SK-N-DZ (cell line): ENCODE results near the gene RARRES1.

Experiments
- DNase-seq: peaks from one replicate; pipeline ENCODE4 v3.0.0-alpha.2; 2015; ENCODE audit warnings: low spot score

Gene RARRES1

DNA sequence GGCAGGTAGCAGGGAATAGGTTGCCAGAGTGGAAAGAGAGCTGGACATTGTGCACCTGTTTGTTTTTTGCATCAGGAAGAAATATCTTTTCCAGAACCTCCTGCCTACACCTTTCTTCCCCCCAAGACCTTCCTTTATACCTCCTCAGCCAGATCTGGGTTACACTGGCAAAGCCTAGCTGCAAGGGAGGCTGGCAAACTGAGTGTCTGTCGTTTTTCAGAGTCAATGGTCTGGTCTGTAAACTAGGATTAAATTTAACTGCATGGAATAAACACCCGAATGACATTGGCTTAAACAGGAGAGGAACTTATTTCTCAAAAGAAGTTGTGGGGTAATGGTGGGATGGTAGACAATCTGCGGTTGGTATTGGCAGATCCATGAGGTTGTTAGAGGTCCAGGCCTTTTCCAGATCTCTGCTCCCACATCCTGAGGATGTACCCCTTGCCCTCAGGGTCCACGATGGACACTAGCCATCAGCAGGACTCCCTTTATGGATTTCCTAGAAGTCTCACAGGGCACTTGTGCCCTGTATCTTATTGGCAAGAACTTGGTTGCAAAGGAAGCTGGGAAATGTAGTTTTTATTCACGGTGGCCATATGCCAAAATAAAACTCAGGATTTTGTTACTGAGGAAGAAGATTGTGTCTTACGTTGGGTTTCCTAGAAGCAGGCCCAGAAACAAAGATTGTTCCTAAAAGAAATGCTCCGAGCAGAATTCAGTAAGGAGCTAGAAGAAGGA lies 3.2 kb upstream of the RARRES1 start:
- DNase-seq: no peak

DNA sequence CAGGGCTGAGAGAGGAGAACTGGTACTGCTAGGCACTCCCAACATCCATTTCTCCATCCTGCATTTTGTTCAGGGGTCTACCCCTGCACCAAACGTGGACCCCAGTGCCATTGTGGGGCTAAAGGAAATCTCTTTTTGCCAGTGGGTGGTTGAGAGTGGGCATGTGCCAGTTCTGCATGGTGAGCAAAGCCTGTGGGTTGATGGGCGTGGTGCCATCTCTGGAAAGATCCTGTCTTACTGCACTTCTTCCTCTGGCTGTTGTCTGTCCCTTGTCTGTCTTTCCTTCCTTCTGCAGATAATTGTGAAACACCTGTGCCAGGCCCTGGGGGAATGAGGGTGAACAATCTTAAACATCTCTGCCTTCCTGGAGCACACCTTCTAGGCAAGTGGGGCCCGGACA lies 1.4 kb upstream of the RARRES1 start:
- DNase-seq: no peak

DNA sequence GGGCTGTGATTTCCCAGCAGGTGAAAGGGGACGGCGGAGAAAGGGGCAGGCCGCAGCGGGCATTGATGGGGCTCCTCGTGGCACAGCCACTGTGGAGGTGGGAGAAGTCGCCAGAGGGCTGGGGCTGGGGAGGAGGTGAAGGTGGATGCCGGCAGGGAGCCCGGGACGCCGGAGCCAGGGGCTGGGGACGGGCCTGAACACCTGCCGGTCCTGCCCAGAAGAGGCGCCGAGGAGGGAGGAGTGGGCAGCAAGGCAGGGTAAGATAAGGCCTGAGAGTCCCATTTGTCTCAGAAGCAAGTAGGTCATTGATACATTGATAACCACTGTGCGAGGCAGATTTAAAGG lies 571 bp upstream of the RARRES1 start:
- no peak for DNase-seq

DNA sequence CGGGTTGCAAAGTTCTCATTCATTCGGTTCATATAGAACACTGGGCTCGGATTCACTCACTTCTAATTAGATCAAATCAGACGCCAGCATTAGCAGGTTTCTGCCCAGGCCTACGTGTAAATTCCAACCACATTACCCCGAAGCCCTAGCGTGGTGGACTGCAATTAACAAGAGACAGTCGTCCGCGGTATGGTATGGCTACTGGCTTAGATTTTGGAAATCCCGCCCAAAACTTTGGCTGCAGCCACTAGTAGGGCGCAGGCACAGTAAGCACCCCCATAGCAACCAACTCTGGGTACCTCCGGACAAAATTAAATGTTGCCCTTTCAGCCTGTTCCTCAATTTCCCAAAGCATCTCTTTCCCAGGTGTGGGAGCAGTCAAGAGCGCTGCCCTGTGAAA lies 771 bp downstream of the RARRES1 start:
- no peak for DNase-seq

DNA sequence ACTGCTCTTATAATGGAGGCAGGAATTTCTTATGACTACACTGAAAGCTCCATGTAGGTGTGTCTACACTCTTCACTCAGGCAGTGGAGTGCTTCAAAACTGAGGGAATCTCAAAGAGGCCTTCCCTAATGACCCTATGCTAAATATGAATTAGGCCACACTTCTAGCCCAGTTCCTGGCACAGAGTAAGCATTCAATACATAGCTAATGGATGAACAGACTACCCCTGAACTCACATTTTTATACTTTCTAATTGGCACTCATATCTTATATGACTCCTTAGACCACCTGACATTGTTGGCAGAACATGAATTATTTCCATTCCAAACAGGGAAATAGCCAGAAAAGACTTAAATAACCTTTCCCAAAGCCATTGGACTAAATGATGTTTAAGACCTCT lies 3.4 kb downstream of the RARRES1 start:
- no peak for DNase-seq

DNA sequence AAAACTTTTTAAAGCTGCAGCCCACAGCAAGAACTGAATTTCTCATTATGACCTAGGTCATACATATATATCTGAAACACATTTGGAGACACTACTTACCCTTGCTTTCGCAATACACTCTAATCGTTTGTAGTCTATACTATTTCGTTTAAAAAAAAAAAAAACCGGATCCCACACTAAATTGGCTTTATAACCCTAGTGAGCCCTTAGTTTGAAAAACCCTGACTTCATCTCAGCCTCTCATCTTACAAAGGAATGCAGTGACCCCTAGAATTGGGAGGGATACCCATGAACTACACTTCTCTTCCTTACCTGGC lies 4.2 kb downstream of the RARRES1 start:
- DNase-seq: no peak

DNA sequence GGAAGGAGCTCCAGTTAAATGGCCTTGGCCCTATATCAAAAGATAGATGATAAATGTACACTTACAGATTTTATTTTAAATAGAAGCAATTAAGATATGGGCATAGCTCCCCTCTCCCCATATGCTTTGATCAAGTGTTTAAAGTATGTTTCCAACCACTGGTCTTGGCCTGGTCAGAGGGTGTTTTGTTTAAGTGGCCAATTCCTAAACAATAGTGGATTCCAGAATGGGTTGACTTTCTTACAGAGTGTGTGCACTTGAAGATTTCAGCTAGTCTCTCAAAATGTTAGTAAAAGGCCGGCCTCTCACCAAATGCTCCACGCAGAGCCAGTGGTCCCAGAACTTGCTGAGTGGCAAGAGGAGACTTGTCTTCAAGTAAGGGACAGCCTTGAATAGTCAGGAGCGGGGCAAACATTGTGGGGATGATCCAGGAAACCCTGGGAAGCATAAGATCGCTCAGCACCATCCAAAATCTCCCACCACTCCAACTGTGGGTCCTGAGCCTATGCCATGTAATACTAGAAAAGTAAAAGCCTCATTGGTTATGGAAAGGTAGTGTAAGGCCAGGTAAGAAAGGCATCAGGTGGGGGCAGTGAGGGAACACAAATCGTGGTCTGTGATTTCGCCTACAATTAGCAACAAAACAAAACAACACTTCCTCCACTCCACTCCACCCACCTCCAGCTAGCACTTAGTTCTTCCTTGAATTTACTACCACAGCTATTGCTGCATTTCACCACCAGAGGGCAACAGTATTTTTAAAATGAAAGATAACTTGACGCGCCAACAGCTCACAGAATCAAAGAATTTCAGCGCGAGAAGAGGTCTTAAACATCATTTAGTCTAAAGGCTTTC lies 4.8 kb downstream of the RARRES1 start:
- peak; percentile 72 for DNase-seq

DNA sequence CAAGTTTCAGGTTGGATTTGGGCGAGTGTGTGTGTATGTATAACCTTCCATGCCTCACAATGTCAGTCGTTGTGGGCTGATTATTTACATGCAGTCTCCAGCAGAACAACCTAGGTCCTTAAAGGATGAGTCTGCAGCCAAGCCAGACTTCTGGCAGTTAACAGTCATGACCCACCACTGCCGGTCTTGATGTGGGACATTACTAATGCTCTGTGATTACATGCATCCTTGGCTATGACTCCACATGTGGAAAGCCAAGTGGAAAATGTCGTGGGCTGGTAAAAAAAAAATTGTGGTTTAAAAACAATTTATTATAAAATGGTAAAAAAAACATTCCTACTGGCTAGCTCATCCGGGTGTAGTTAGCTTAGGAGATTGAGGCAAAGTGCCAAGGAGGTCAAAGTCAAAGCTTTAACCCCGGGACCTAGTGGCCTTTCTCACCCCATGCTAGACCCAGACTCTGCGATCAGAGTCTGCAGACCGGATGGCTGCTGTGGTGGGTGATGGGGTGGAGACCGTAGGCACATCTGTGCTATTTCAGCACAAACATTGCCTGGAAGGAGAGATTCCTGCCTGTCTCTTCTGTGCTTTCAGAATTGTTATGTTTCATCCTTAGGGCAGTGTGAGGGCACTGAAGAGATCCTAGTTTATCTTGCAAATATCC lies 6.8 kb downstream of the RARRES1 start:
- DNase-seq: no peak

DNA sequence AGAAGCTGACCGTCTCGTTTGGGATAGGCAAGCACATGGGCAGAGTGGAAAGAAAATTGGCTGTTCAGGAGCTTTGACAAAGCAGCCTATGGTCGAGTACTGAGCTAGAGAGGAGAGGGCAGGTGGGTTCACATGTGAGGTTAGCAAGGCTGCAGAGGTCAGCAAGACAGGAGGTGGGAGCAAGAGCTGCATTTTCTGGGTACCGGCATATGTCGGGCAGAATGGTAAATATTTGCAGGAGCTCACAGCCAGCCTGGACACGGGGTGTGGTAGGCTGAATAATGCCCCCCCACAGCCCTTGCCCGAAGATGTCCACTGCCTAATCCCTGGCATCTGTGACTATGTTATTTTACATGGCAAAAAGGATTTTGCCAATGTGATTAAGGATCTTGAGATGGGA lies 8.3 kb downstream of the RARRES1 start:
- DNase-seq: no peak

DNA sequence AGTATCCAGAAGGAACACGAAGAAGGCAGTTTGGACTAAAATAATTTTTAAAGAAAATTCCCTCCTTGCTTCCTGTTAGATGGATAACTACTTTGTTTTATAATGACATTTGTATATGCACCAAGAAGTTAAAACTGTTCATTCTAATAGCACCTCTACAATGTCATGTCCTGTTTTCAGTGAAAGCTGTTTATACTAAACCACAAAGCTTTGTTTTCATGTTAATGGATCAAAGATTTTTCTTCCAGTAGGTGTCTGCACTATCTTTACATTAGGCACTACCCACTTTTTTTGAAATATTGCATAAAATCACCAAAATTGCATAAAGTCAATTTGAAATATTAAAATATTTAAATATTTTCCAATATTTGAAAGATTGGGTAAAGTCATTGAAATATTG lies 10.1 kb downstream of the RARRES1 start:
- no peak for DNase-seq

DNA sequence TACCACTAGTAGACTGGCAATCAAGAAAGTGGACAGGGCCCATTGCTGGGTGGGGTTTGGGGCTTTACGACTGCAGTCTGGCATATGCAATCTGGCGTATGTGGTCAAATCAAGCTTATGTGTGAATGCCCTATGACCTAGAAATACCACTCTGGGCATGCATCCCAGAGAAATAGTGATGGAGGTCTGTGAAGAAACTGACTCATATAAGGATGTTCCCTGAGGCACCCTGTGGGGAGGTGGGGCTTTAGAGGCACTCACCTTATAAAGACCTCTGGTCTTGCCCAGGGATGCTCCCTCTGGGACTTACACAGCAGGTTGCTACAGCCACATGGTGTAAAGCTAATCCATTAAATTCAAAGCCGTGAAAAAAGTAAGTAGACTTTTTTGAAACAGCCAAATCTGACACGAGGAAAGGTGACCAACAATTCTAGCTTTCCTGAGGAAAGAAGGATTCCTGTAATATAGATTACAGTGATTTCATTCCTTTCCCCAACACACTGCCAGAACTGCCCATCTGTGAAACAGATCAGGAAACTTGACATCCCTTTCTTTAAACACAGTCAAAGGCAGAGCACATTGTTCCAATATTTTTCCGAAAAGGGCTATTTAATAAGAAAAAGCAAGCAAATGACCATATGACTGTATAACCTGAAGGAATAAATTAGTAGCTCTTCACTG lies 13.6 kb downstream of the RARRES1 start:
- no peak for DNase-seq

DNA sequence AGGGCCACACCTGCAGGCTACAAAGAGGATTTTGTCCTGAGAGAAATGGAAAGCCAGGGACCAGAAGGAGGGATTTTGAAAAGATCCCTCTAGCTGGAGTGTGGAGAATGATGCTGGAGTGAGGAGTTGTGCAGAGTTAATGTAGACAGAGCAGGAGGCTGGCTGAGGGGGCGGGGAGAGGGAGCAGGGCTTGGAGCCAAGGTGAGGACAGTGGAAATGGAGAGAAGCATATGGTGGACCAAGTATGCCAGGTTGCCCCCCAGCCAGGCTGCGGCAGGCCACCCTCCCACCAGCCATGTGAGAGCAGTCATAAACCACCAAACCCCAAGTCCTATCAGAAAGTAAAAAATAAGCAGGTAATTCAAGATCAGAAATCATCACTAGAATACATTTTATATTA lies 14.7 kb downstream of the RARRES1 start:
- no peak for DNase-seq

DNA sequence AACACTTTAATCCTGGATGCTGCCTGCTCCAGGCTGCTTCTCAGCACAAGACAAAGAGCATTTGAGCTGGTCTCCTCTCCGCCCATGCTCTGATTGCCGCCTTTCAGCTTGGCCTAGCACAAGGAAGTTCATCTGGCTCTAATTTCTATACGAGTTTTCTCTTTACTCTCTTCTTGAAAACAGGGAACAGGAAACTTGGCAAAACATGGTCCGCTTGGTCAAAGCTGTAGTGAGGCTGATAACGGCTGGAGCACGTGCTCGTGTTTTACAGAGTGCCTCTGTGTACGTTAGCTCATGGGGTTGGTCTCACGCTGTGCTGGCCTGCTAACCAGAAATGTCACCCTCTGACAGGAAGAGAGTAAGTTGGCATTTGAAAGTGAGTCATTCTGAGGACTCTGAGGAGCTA lies 19.2 kb downstream of the RARRES1 start:
- no peak for DNase-seq

DNA sequence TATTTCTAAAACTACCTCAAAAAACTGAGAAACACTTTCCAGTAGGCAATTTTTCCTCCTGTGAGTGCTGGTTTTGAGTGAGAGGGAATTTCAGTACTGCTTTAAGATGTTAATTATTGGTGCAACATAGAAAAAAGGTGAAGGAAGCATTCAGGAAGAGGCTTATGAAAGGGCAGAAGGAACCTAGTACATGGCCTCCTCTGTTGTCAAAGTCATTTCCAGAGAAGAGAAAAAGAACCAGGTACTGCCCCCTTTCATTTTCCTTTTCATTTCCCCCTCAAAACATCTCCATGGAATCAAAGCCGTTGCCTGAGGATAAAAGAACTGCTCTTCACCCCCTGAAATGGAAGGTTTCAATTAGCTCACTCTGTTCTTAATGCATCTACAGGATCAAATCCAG lies 19.8 kb downstream of the RARRES1 start:
- no peak for DNase-seq

DNA sequence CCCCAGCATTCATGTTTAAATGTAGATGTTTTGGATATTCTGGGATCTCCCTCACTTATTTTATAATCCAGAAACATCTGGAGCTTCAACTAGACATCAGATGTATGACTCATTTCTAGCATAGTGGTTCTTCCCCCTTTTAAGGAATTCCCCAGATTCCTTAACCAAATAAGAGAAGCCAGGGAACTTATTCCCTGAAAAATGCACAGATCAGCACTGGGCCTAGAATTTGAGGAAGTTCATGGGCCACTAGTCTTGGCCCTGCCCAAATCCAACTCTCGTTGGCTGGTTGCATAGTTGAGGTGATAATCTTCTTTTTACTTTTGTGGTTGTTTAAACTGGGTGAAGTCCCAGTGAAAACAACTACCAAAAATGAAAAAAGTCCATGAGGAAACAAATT lies 20.4 kb downstream of the RARRES1 start:
- DNase-seq: no peak

DNA sequence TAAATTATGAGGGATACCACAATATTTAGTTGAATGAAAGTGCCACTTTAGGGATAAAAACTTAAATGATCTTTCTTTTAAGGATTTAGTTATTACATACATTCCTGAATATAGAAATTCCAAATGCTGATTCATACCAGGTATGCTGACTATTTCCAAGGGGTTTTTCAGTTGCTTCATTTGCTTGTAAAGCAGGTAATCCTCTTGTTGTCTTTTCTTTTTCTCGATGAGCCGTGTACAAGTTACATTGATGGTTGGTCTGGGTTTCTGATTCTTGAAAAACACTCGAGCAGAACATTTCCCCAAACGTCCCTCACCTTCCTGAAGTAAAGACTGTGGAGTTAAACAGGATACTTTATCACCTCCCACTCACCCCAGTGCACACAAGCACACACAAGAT lies 21.7 kb downstream of the RARRES1 start:
- no peak for DNase-seq

DNA sequence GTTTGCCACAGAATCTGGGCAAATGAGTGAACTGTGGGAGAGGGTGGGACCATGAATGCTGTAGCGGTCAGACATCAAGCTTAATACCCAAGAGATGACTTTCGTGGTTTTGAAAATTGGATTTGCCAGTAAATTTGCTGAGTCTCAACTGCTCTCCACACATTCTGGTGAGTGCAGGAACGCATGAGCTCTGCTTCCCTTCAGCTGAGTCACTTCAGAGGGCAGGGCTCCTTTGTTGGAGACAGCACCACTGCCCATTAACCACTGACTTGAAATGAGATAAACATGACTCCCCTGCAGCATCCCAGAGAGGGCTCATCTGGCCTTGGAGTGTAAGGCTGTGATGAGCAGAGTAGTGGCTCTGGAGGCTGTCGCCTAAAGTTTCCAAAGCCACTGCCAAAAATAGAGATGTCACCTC lies 22.6 kb downstream of the RARRES1 start:
- no peak for DNase-seq

DNA sequence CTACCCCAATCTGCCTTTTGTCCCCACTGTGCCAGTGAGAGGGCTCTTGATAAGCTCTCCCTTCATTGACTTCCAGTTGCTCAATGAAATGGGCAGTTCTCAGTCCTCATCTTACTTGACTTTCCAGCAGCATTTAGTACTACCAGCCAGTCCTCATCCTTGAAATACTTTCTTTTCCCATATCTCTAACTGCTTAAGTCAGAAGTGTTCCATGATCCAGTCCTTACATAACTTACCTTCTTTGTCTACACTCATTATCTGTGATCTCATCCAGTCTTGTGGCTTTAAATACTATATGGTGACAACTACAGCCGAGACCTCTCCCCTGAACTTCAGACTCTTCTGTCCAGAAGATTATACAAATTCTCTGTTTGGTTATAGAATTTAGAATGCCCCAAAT lies 28.7 kb downstream of the RARRES1 start:
- DNase-seq: no peak

DNA sequence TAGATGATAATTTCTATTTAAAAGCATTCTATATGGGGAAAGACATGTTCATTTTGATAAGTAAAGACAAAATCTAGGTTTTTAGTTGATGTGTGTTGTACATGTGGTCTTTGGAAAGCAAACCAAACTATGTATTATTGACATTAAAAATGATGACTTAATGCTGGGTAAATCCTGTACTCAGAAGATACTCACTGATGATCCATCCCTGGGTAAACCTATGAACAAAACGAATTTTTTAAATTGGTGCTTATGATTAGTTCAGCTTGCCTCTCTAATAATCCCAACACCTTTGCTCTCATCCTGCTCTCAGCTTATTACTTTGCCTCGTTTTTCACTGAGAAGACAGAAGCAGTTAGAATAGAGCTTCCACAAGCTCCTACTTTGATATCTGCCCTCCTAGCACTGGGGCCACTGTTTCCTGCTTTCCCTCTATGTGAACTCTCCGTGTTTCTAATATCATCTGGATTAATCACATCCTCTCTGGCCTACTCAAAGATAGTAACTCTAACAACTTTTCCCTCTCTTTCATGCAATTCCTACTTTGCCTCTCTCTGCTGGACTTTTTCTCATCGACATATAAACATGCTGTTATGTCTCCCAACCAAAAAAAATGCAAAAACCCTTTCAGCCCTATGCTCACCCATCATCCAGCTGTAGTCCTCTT lies 29.3 kb downstream of the RARRES1 start:
- no peak for DNase-seq

DNA sequence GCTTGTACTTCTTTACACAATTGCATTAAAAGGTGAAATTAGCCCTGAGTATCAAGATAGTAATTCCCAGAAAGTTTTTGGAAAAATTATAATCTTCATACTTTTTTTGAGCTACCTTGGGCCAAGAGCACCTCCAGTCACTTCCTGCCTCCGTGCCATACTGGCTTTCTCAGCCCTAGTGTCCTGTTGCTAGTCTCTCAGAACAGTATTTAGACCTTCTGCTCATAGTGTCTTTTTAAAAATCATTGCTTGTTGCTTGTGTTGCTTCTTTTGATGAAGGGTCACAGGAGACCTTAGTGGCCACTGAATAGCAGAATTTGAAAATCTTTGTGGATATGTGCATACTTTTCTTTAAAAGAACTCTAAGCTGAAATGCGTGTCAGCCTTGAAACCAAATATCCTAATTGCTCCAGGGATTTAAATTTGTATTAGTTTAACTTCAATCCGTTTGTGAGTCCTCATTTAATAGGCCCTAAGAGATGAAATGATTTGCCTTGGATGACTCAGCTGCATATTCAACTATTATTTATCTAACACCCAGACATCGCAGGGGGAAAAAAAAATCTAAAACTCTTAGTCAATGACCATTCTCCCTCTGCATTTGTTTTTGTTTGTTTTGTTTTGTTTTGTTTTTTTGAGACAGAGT lies 30.7 kb downstream of the RARRES1 start:
- DNase-seq: no peak

DNA sequence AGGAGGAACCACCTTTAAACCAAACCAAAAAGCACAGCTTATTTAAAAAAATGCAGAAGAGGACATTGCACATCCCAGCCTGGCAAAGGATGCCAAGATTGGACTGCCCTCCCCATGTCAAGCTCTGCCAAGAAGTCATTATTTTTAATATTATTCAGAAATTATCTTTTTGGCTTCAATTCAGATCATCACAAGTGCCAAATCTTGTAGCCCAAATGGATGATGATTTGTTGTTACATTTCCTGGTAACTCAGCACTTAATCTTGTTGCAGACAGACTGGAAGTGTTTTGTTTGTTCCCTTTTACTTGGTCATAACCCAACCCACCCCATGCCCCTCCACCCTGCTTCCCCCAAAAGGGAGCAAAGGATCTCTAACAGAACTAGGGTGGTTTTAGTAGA lies 31.7 kb downstream of the RARRES1 start:
- no peak for DNase-seq
